Lower leg skin (tissue), 3 donors: Measurements from ENCODE around the gene CYFIP1.

Source experiments
- POLR2A ChIP-seq, 2 donors: fragments of 450-650 bp; IDR thresholded peaks; one replicate each; pipeline ENCODE4 v1.6.1; 2016 to 2017; ENCODE audit warnings: antibody characterized with exemption in 2 of 2, mild to moderate bottlenecking in 1 of 2, moderate library complexity in 1 of 2
- TF ChIP-seq, protein P1 (sequence below), 3 donors: fragments of 450-650 bp; IDR thresholded peaks; one replicate each; pipeline ENCODE4 v1.5.1; 2016; ENCODE audit warnings: antibody characterized with exemption in 3 of 3, mild to moderate bottlenecking in 3 of 3, moderate library complexity in 2 of 3

DNA sequence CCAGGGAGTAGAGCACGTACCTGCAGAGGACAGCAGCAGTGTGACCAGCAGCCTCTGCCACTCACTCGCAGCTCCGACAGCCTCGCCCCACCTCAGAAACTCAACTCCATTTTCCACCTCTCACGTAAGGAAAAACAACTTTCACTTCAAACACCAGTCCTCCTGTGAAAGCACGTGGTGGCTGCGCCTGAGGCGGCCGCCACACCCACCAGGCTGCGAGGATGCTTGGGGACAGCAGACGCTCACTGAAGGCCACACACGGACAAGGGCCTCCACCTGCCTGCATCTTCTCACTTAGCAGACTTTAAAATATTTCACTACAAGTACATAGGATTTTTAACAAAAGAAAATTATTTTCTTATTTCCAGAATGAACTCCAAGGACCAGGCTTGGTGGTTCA lies 67.9 kb downstream of the CYFIP1 start:
- TF ChIP-seq POLR2A (IDR thresholded peaks at IDR 0.05), result no peak
- TF ChIP-seq, protein P1, sequence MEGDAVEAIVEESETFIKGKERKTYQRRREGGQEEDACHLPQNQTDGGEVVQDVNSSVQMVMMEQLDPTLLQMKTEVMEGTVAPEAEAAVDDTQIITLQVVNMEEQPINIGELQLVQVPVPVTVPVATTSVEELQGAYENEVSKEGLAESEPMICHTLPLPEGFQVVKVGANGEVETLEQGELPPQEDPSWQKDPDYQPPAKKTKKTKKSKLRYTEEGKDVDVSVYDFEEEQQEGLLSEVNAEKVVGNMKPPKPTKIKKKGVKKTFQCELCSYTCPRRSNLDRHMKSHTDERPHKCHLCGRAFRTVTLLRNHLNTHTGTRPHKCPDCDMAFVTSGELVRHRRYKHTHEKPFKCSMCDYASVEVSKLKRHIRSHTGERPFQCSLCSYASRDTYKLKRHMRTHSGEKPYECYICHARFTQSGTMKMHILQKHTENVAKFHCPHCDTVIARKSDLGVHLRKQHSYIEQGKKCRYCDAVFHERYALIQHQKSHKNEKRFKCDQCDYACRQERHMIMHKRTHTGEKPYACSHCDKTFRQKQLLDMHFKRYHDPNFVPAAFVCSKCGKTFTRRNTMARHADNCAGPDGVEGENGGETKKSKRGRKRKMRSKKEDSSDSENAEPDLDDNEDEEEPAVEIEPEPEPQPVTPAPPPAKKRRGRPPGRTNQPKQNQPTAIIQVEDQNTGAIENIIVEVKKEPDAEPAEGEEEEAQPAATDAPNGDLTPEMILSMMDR (IDR thresholded peaks at IDR 0.05), result no peak
